ENCODE data around the gene GLIPR1. TPM values are rescaled to one million over a fixed set of nuclear protein-coding genes. Genes with fewer than 3 reads are reported as not detected.

Gene GLIPR1
- total and polyA plus RNA-seq, 2 donors from 2014 or later = 2.3 to 20.6 TPM

DNA sequence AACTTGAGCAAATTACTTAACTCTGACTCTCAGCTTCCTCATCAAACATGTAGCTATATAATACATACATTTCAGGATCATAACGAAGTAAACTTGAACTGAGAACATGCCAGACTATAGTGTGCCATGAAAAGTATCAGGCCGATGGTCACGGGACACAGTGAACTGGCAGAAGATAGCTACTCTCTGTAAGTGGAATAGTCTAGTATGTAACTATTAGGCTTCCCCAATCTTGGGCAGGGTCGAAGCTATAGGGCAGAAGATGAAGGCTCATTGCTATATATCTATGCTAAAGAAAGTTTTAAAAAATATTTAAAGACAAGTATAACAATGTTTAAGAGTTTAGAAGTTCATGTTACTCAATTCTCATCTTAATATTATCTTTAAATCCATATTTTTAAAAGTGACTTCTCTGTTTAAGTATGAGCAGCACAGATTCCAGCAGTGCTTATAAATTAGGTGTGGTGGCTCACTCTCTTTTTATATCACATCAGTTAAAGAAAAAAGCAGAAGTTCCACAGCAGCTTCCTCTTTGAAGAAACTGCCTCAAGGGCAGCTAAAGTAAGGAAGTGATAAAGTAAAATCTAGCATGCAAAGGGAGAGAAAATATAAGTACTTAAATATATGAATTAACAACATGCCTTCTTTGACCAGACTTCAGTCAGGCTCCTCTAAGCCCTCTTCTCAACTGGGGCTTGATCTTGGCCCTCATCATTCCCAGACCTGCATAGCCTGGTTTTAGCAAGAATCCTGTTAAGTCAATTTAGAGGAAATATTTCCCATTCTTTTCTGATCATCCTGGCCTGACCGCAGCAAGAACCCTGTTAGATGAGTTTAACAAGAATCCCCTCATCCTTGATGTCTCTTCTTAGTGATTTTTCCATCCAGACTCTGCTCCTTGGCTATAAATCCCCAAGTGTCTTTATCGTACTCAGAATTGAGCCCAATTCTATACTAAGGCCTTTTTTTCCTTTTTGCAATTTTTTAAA is 8.4 kb upstream of the GLIPR1 start:
- intact Hi-C loops (cut with DNase I) = no loop called here
- Histone ChIP-seq H3K27ac (ENCODE audit: low read depth in 2 of 2, low read length in 2 of 2) (no peak overlapping the region), H3K9ac (ENCODE audit: low read length in 3 of 3) (no peak overlapping the region)

GRCh38 chr12:75474116-75474515 is 6.4 kb upstream of the GLIPR1 start:
- Histone ChIP-seq H3K4me1 (ENCODE audit: control insufficient read depth in 2 of 3, insufficient read depth in 2 of 3, low read depth in 1 of 3, low read length in 3 of 3) (no peaks in the 10 kb centered on the region), H3K36me3 (ENCODE audit: control insufficient read depth in 2 of 3, insufficient read depth in 3 of 3, low read length in 3 of 3) (no peaks in the 10 kb centered on the region), H3K9me3 (ENCODE audit: control insufficient read depth in 2 of 3, insufficient read depth in 1 of 3, low read length in 3 of 3) (no peaks in the 10 kb centered on the region), H3K27me3 (ENCODE audit: control insufficient read depth, insufficient read depth, low read length) (no peaks in the 10 kb centered on the region), H3K27ac (ENCODE audit: low read depth in 2 of 2, low read length in 2 of 2) (no peak overlapping the region), H3K4me3 (ENCODE audit: low read length in 3 of 3) (no peak overlapping the region), H3K9ac (ENCODE audit: low read length in 3 of 3) (no peak overlapping the region)
- no peak for FAIRE-seq
- intact Hi-C loops (cut with DNase I) = no loop called here
- TF ChIP-seq, protein P1, sequence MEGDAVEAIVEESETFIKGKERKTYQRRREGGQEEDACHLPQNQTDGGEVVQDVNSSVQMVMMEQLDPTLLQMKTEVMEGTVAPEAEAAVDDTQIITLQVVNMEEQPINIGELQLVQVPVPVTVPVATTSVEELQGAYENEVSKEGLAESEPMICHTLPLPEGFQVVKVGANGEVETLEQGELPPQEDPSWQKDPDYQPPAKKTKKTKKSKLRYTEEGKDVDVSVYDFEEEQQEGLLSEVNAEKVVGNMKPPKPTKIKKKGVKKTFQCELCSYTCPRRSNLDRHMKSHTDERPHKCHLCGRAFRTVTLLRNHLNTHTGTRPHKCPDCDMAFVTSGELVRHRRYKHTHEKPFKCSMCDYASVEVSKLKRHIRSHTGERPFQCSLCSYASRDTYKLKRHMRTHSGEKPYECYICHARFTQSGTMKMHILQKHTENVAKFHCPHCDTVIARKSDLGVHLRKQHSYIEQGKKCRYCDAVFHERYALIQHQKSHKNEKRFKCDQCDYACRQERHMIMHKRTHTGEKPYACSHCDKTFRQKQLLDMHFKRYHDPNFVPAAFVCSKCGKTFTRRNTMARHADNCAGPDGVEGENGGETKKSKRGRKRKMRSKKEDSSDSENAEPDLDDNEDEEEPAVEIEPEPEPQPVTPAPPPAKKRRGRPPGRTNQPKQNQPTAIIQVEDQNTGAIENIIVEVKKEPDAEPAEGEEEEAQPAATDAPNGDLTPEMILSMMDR (IDR thresholded peaks at IDR 0.05; ENCODE audit: borderline replicate concordance, extremely low read depth, insufficient read depth) = no peak
- no peak for DNase-seq

More for the DNA sequence above, 8.4 kb upstream of the GLIPR1 start:
- FAIRE-seq (no peak), DNase-seq (no peak)
- H3K4me3 ChIP-seq (ENCODE audit: low read length in 3 of 3) = no peak overlapping the region
- no peaks in the 10 kb centered on the region for H3K27me3 ChIP-seq (ENCODE audit: control insufficient read depth, insufficient read depth, low read length)
- TF ChIP-seq, protein P1 (IDR thresholded peaks at IDR 0.05; ENCODE audit: borderline replicate concordance, extremely low read depth, insufficient read depth) = no peak
- no peaks in the 10 kb centered on the region for H3K36me3 ChIP-seq (ENCODE audit: control insufficient read depth in 2 of 3, insufficient read depth in 3 of 3, low read length in 3 of 3)
- no peaks in the 10 kb centered on the region for H3K9me3 ChIP-seq (ENCODE audit: control insufficient read depth in 2 of 3, insufficient read depth in 1 of 3, low read length in 3 of 3)
- H3K4me1 ChIP-seq (ENCODE audit: control insufficient read depth in 2 of 3, insufficient read depth in 2 of 3, low read depth in 1 of 3, low read length in 3 of 3) = no peaks in the 10 kb centered on the region

DNA sequence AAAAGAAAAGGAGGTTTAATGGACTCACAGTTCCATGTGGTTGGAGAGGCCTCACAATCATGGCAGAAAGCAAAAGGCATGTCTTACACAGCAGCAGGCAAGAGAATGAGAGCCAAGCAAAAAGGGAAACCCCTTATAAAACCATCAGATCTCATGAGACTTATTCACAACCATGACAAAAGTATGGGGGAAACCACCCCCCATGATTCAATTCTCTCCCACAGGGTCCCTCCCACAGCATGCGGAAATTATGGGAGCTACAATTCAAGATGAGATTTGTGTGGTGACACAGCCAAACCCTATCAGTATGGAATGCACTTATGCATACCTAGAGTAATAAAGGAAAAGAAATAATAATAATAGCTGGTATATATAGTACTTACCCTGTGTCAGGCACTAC is 4.5 kb upstream of the GLIPR1 start:
- no peak overlapping the region for H3K27ac ChIP-seq (ENCODE audit: low read depth in 2 of 2, low read length in 2 of 2)
- H3K4me3 ChIP-seq (ENCODE audit: low read length in 3 of 3) = no peak overlapping the region
- H3K4me1 ChIP-seq (ENCODE audit: control insufficient read depth in 2 of 3, insufficient read depth in 2 of 3, low read depth in 1 of 3, low read length in 3 of 3) = no peaks in the 10 kb centered on the region
- no peaks in the 10 kb centered on the region for H3K27me3 ChIP-seq (ENCODE audit: control insufficient read depth, insufficient read depth, low read length)
- FAIRE-seq = no peak
- TF ChIP-seq, protein P1 (IDR thresholded peaks at IDR 0.05; ENCODE audit: borderline replicate concordance, extremely low read depth, insufficient read depth) = no peak
- H3K9me3 ChIP-seq (ENCODE audit: control insufficient read depth in 2 of 3, insufficient read depth in 1 of 3, low read length in 3 of 3) = no peaks in the 10 kb centered on the region
- no peak overlapping the region for H3K9ac ChIP-seq (ENCODE audit: low read length in 3 of 3)
- no peaks in the 10 kb centered on the region for H3K36me3 ChIP-seq (ENCODE audit: control insufficient read depth in 2 of 3, insufficient read depth in 3 of 3, low read length in 3 of 3)
- intact Hi-C loops (cut with DNase I) = no loop called here
- no peak for DNase-seq
